H1 (cell line): ENCODE data around the gene PTGER3. TPM values are rescaled to one million over a fixed set of nuclear protein-coding genes. Genes with fewer than 3 reads are reported as not detected.

ENCODE experiments used
- CTCF ChIA-PET: fragments of 300-600 bp; sonication (Branson Sonifier 250); formaldehyde crosslinking; loops from one replicate; lab custom pipeline; 2021; ENCODE audit not compliant: partially characterized antibody; lab: Charles Lee
- POLR2A ChIA-PET: fragments of 300-600 bp; sonication (Branson Sonifier 250); formaldehyde crosslinking; loops from one replicate; lab custom pipeline; 2021; ENCODE audit warnings: inconsistent platforms; ENCODE audit not compliant: partially characterized antibody; lab: Charles Lee
- DNase-seq, 2 experiments: peaks; one replicate each; pipeline versions ENCODE4 v3.0.0 to v3.0.0-alpha.2; 2010 to 2022; ENCODE audit warnings: low spot score in 2 of 2, low read depth in 1 of 2, mixed read lengths in 1 of 2
- FAIRE-seq: peaks from 2 replicates; lab custom pipeline; 2011; peaks lifted over from hg19 to GRCh38; lab: Jason Lieb, UNC
- H2AFZ ChIP-seq: 2 replicates; pipeline ENCODE4 v1.8.1; 2012; ENCODE audit warnings: low read length, inconsistent platforms
- H2AK5ac ChIP-seq: 2 replicates; pipeline ENCODE4 v1.6.1; 2013; ENCODE audit warnings: low read depth, low read length
- H2BK120ac ChIP-seq: replicated peaks from 2 replicates; pipeline ENCODE3; 2013; ENCODE audit warnings: low read depth, low read length, inconsistent platforms
- H2BK12ac ChIP-seq: 2 replicates; pipeline ENCODE4 v1.6.1; 2013; ENCODE audit warnings: low read depth, low read length
- H2BK15ac ChIP-seq: 2 replicates; pipeline ENCODE4 v1.6.1; 2013; ENCODE audit warnings: low read length
- H2BK20ac ChIP-seq: 2 replicates; pipeline ENCODE4 v1.6.1; 2013; ENCODE audit warnings: low read length
- H2BK5ac ChIP-seq: 2 replicates; pipeline ENCODE4 v1.6.1; 2013; ENCODE audit warnings: low read depth, low read length
- H3K14ac ChIP-seq: 2 replicates; pipeline ENCODE4 v1.6.1; 2013; ENCODE audit warnings: inconsistent platforms; ENCODE audit not compliant: insufficient read length
- H3K18ac ChIP-seq: 2 replicates; pipeline ENCODE4 v1.6.1; 2013; ENCODE audit warnings: low read length; ENCODE audit errors: extremely low read depth
- H3K23ac ChIP-seq: 2 replicates; pipeline ENCODE4 v1.6.1; 2013; ENCODE audit warnings: inconsistent platforms; ENCODE audit not compliant: insufficient read length
- H3K23me2 ChIP-seq: 2 replicates; pipeline ENCODE4 v1.6.1; 2013; ENCODE audit warnings: low read depth, low read length
- H3K27ac ChIP-seq: 2 replicates; pipeline ENCODE4 v1.6.1; 2011; ENCODE audit warnings: low read depth, low read length, inconsistent platforms
- H3K27me3 ChIP-seq, 4 experiments: replicated peaks in 1 of 4; 1 replicate in 1 of 4; 2 replicates in 3 of 4; pipeline versions ENCODE4 v1.6.1 to v1.8.1; 2011 to 2013; ENCODE audit warnings: low read length in 3 of 4, mild to moderate bottlenecking in 3 of 4, inconsistent platforms in 2 of 4, mixed read lengths in 2 of 4, moderate library complexity in 1 of 4; ENCODE audit not compliant: control insufficient read depth in 3 of 4, insufficient read depth in 3 of 4; ENCODE audit errors: extremely low read depth in 1 of 4
- H3K36me3 ChIP-seq, 4 experiments: 2 replicates each; pipeline versions ENCODE4 v1.6.1 to v1.8.1; 2011 to 2013; ENCODE audit warnings: mild to moderate bottlenecking in 4 of 4, low read length in 3 of 4, moderate library complexity in 2 of 4, control low read depth in 1 of 4, inconsistent platforms in 1 of 4; ENCODE audit not compliant: insufficient read depth in 4 of 4, control insufficient read depth in 2 of 4
- H3K4ac ChIP-seq: replicated peaks from 2 replicates; pipeline ENCODE3; 2013; ENCODE audit warnings: low read length, low read depth, mixed read lengths, inconsistent platforms; ENCODE audit not compliant: insufficient read length
- H3K4me1 ChIP-seq, 4 experiments: replicated peaks in 1 of 4; 1 replicate in 1 of 4; 2 replicates in 3 of 4; pipeline versions ENCODE4 v1.6.1 to v1.8.1; 2011 to 2013; ENCODE audit warnings: low read length in 3 of 4, inconsistent platforms in 2 of 4, mixed read lengths in 1 of 4; ENCODE audit not compliant: insufficient read depth in 4 of 4, control insufficient read depth in 3 of 4
- H3K4me2 ChIP-seq, 2 experiments: 2 replicates each; pipeline versions ENCODE4 v1.6.1 to v1.8.1; 2011 to 2013; ENCODE audit warnings: low read depth in 2 of 2, low read length in 2 of 2, control low read depth in 1 of 2, inconsistent platforms in 1 of 2, mild to moderate bottlenecking in 1 of 2; ENCODE audit not compliant: insufficient read depth in 1 of 2
- H3K4me3 ChIP-seq, 4 experiments: fragments of 200-600, 300-600 bp in 1 of 4; sonication (generic), shearing (Covaris generic), sonication (Bioruptor Twin) in 1 of 4; 2 replicates each; pipeline versions ENCODE4 v1.5.1 to v1.8.1; 2011 to 2016; ENCODE audit warnings: low read length in 4 of 4, low read depth in 3 of 4, control low read depth in 2 of 4, inconsistent platforms in 2 of 4, mild to moderate bottlenecking in 2 of 4, mixed read lengths in 1 of 4, moderate library complexity in 1 of 4; ENCODE audit not compliant: insufficient read depth in 2 of 4; ENCODE audit errors: extremely low read depth in 1 of 4
- H3K56ac ChIP-seq: replicated peaks from 2 replicates; pipeline ENCODE3; 2013; ENCODE audit warnings: low read depth, mild to moderate bottlenecking, mixed read lengths, low read length, inconsistent platforms; ENCODE audit not compliant: insufficient read length
- H3K79me1 ChIP-seq: 2 replicates; pipeline ENCODE4 v1.6.1; 2013; ENCODE audit warnings: low read depth, low read length, control low read depth
- H3K79me2 ChIP-seq, 2 experiments: 2 replicates each; pipeline versions ENCODE4 v1.6.1 to v1.8.1; 2012 to 2013; ENCODE audit warnings: low read length in 2 of 2, mild to moderate bottlenecking in 2 of 2, inconsistent platforms in 1 of 2; ENCODE audit not compliant: insufficient read depth in 2 of 2, control insufficient read depth in 1 of 2
- H3K9ac ChIP-seq, 4 experiments: replicated peaks in 1 of 4; 1 replicate in 1 of 4; 2 replicates in 3 of 4; pipeline versions ENCODE4 v1.6.1 to v1.8.1; 2011 to 2013; ENCODE audit warnings: low read depth in 3 of 4, low read length in 3 of 4, control low read depth in 2 of 4, mild to moderate bottlenecking in 2 of 4, moderate library complexity in 2 of 4, inconsistent platforms in 1 of 4; ENCODE audit errors: extremely low read depth in 1 of 4
- H3K9me3 ChIP-seq, 2 experiments: 2 replicates each; pipeline versions ENCODE4 v1.6.1 to v1.8.1; 2012 to 2013; ENCODE audit warnings: mild to moderate bottlenecking in 2 of 2, moderate library complexity in 2 of 2, control low read depth in 1 of 2, inconsistent platforms in 1 of 2, low read depth in 1 of 2, low read length in 1 of 2, mixed read lengths in 1 of 2; ENCODE audit not compliant: insufficient read depth in 2 of 2
- H4K20me1 ChIP-seq, 2 experiments: replicated peaks in 1 of 2; 2 replicates each; pipeline versions ENCODE3 to v1.8.1; 2011 to 2013; ENCODE audit warnings: inconsistent platforms in 2 of 2, low read length in 2 of 2, mild to moderate bottlenecking in 1 of 2; ENCODE audit not compliant: insufficient read depth in 2 of 2, control insufficient read depth in 1 of 2
- H4K5ac ChIP-seq: 2 replicates; pipeline ENCODE4 v1.6.1; 2013; ENCODE audit warnings: low read length, low read depth, mixed read lengths, inconsistent platforms; ENCODE audit not compliant: insufficient read length
- H4K8ac ChIP-seq: 2 replicates; pipeline ENCODE4 v1.8.0; 2013; ENCODE audit warnings: mild to moderate bottlenecking, moderate library complexity, low read length, inconsistent platforms; ENCODE audit not compliant: insufficient read depth; ENCODE audit errors: extremely low read depth
- H4K91ac ChIP-seq: replicated peaks from 2 replicates; pipeline ENCODE3; 2013; ENCODE audit warnings: low read length, mixed read lengths, inconsistent platforms; ENCODE audit not compliant: insufficient read length
- CEBPB ChIP-seq: IDR thresholded peaks from 2 replicates; pipeline ENCODE4 v1.6.1; 2012; ENCODE audit warnings: low read depth, low read length
- CREB1 ChIP-seq: IDR thresholded peaks from 2 replicates; pipeline ENCODE4 v1.6.1; 2012; ENCODE audit warnings: inconsistent platforms
- WGBS, 2 experiments: shearing (Covaris generic) in 1 of 2; methylation state at CpG; one replicate each; pipeline versions ENCODE4 v1.1.6 to v1.1.7; 2013 to 2015; ENCODE audit warnings: low lambda C conversion rate in 2 of 2, mixed read lengths in 2 of 2, inconsistent platforms in 1 of 2, low coverage in 1 of 2, missing lambda C conversion rate in 1 of 2; ENCODE audit not compliant: insufficient replicate concordance in 2 of 2, insufficient coverage in 1 of 2, insufficient read length in 1 of 2; ENCODE audit errors: extremely low coverage in 1 of 2, missing lambda C conversion rate in 1 of 2; 5-methylcytosine and 5-hydroxymethylcytosine counted together
- polyA plus RNA-seq, 7 experiments: library from polyadenylated mRNA; depleted of rRNA in 3 of 7; stranded (reverse) in 5 of 7; unstranded in 2 of 7; fragments of >200 nt in 5 of 7; fragments of 200-250 nt in 2 of 7; gene quantifications; 1 replicate in 5 of 7; 2 replicates in 1 of 7; 4 replicates in 1 of 7; pipeline versions ENCODE4 v1.2.1 to v1.2.3, GENCODE V29; 2011 to 2013; ENCODE audit warnings: missing spikeins in 2 of 7, mixed read lengths in 2 of 7
- total RNA-seq: library from RNA; stranded (reverse); fragmentation: NEBNext Ultra II Directional; extraction: Animal tissue kit (Norgen Biotek cat#: 25700); gene quantifications from 2 replicates; pipeline ENCODE4 v1.2.1, GENCODE V29; 2021

The PTGER3 gene
- total and polyA plus RNA-seq, 2 of the 8 experiments (the other 6 are each of a cell fraction or from before 2014, with no cell fraction given) = 0.38 to 0.82 TPM

DNA sequence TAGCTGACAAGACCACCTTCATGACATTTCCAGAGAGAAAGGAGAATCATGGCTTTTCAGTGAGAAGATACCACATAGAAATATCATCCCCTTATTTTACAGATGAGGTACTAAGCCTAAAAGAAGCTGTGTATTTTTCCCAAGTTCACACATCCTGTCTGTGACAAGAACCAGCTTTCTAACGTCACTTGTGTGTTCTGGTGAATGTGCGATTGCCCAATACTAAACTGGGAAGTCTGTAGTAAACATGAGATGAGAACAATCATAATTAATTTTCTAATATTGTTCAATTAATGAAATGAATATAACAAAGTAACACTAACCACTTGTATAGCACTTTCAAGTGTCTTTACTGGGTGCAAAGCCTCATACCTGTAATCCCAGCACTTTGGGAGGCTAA lies 46.0 kb downstream of the PTGER3 start:
- Histone ChIP-seq H2AK5ac (no peak overlapping the region), H3K23ac (no peak overlapping the region), H2BK120ac (no peak overlapping the region), H2BK5ac (no peak overlapping the region), H3K27ac (no peak overlapping the region), H2BK12ac (no peak overlapping the region), H3K9ac (no peak overlapping the region), H3K27me3 (no peaks in the 10 kb centered on the region), H3K4ac (no peak overlapping the region), H3K4me1 (no peaks in the 10 kb centered on the region), H3K79me2 (no peaks in the 10 kb centered on the region), H2BK15ac (no peak overlapping the region), H3K36me3 (no peaks in the 10 kb centered on the region), H3K4me2 (no peak overlapping the region), H3K56ac (no peak overlapping the region), H4K5ac (no peak overlapping the region), H4K20me1 (no peaks in the 10 kb centered on the region), H3K18ac (no peak overlapping the region), H3K79me1 (no peaks in the 10 kb centered on the region), H3K23me2 (no peaks in the 10 kb centered on the region), H2BK20ac (no peak overlapping the region), H2AFZ (no peak overlapping the region), H4K91ac (no peak overlapping the region), H3K14ac (no peak overlapping the region), H3K4me3 (no peak overlapping the region), H3K9me3 (no peaks in the 10 kb centered on the region), H4K8ac (no peak overlapping the region)
- DNase-seq (no peak), FAIRE-seq (no peak)
- POLR2A ChIA-PET = no interaction called here
- 100% methylated on average over 2 of the region's 2 CpGs; no CpG with 5 or more reads in 1 of the 2 experiments for WGBS, 2 experiments
- TF ChIP-seq CREB1 (no peak), CEBPB (peak; percentile 20; the same call in 1 of the 2 replicates)
- CTCF ChIA-PET = no interaction called here
